ENCODE measurements around the gene PDZD8.

GRCh38 chr10:117294735-117295134 lies 80.5 kb downstream of the PDZD8 start:
- TF ChIP-seq CTCF (IDR thresholded peaks at IDR 0.05; ENCODE audit: low read depth, low read length, poor library complexity, severe bottlenecking) (no peak), EZH2phosphoT487 (IDR thresholded peaks at IDR 0.05; ENCODE audit: borderline replicate concordance, low read length) (no peak)

All from DOHH2 (cell line).